Endodermal cell (in vitro differentiated cells): Measurements from ENCODE around the gene NHERF1. TPM values are rescaled to one million over a fixed set of nuclear protein-coding genes. Genes with fewer than 3 reads are reported as not detected.
A peak's percentile ranks its signal among the peaks of the same experiment; 100 is the strongest.

ENCODE experiments used
- DNase-seq: peaks from one replicate; pipeline ENCODE4 v3.0.0-alpha.2; 2017
- H3K27ac ChIP-seq: 2 replicates; pipeline ENCODE4 v1.5.1; 2013; ENCODE audit warnings: mild to moderate bottlenecking, low read depth, low read length, moderate library complexity
- H3K27me3 ChIP-seq: 2 replicates; pipeline ENCODE4 v1.6.1; 2013; ENCODE audit warnings: mild to moderate bottlenecking, low read length, moderate library complexity; ENCODE audit not compliant: insufficient read depth, control insufficient read depth, poor library complexity, severe bottlenecking
- H3K36me3 ChIP-seq: 2 replicates; pipeline ENCODE4 v1.7.0; 2013; ENCODE audit warnings: mild to moderate bottlenecking, low read length, moderate library complexity; ENCODE audit not compliant: control insufficient read depth, insufficient read depth
- H3K4me1 ChIP-seq: one replicate; pipeline ENCODE4 v1.7.0; 2013; ENCODE audit warnings: low read length; ENCODE audit not compliant: control insufficient read depth, insufficient read depth
- H3K4me3 ChIP-seq: 2 replicates; pipeline ENCODE4 v1.5.1; 2013; ENCODE audit warnings: mild to moderate bottlenecking, low read length, moderate library complexity
- H3K9ac ChIP-seq: 2 replicates; pipeline ENCODE4 v1.6.1; 2013; ENCODE audit warnings: mild to moderate bottlenecking, low read length, moderate library complexity; ENCODE audit not compliant: poor library complexity, severe bottlenecking; ENCODE audit errors: extremely low read depth
- H3K9me3 ChIP-seq: 2 replicates; pipeline ENCODE4 v1.6.1; 2013; ENCODE audit warnings: mild to moderate bottlenecking, low read length, moderate library complexity; ENCODE audit not compliant: control insufficient read depth
- H3K27ac Mint-ChIP-seq: 2 replicates; pipeline ENCODE4 v1.8.0; 2020; ENCODE audit warnings: mixed read lengths
- H3K27me3 Mint-ChIP-seq: 2 replicates; pipeline ENCODE4 v1.8.0; 2021; ENCODE audit warnings: mild to moderate bottlenecking, mixed read lengths; ENCODE audit not compliant: insufficient read depth
- H3K36me3 Mint-ChIP-seq: 2 replicates; pipeline ENCODE4 v1.8.0; 2020; ENCODE audit warnings: low read depth, mixed read lengths
- H3K4me1 Mint-ChIP-seq: 2 replicates; pipeline ENCODE4 v1.8.0; 2020; ENCODE audit warnings: mixed read lengths
- H3K4me3 Mint-ChIP-seq: 2 replicates; pipeline ENCODE4 v1.8.0; 2020; ENCODE audit warnings: mild to moderate bottlenecking, moderate library complexity, mixed read lengths
- H3K9me3 Mint-ChIP-seq: 2 replicates; pipeline ENCODE4 v1.8.0; 2020; ENCODE audit warnings: mild to moderate bottlenecking, mixed read lengths
- WGBS, 2 experiments: methylation state at CpG; one replicate each; pipeline versions ENCODE4 v1.1.5 to v1.1.7; 2013; ENCODE audit warnings: missing lambda C conversion rate in 2 of 2, mixed read lengths in 1 of 2; ENCODE audit not compliant: insufficient coverage in 1 of 2, insufficient read length in 1 of 2; 5-methylcytosine and 5-hydroxymethylcytosine counted together
- total RNA-seq, 2 donors: library from RNA; stranded (reverse); fragmentation: NEBNext Ultra II Directional in 1 of 2; extraction: Animal tissue kit (Norgen Biotek cat#: 25700) in 1 of 2; gene quantifications; 2 replicates in 1 of 2; 3 replicates in 1 of 2; pipeline ENCODE4 v1.2.1, GENCODE V29; 2021
- TF ChIP-seq, protein P1 (sequence below): fragments of 200-600 bp; sonication (generic); conservative IDR thresholded peaks from 2 replicates; pipeline ENCODE4 v1.5.0; 2021; ENCODE audit warnings: antibody characterized with exemption, mild to moderate bottlenecking

NHERF1 gene
- total RNA-seq, 2 donors from 2014 or later = 116 to 138 TPM

DNA sequence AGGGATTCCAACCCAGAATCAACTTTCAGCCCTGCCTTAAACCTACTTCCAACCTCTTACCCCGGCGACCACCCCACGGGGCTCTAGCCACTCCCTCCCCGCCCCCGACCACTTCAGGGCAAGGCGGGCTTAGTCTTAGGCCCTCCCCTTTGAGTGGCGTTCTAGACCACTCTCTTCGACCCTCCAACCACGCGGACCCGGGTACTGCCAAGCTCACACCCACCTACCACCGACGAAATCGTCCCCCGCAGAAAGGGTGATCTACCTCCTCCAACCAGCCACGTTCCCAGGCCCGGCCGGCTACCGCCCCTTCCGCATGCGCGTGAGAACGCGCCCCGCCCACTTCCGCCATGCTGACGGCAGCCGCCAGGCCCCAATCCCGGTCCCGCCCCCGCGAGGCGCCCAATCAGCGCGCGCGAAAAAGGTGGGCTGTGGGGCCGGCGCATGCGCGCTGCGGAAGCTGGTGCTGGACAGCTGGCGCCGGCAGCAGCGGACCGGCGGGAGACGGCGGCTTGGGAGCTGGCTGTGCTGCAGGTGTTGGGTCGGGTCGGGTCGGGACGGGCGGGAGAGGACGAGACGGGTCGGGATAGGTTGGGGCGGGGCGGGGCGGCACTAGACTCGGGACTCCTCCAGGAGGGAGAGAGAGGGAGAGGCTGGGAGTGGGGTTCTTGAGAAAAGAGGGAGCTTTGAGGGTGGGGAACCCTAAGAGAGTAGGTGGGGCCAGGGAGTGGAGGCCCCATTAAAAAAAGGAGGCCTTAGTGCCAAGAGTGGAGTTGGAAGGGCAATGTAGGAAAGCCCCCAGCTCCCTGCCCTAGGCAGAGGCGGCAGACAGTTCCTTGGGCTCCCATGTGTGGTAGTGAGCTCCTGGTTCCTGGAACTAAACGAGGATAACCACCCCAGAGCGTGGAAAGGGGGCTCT, 27.9 kb downstream of the NHERF1 start, which contains the start of gene NAT9:
Gene NAT9 (minus strand): TSS at position 302 of the 919 bp plus-strand sequence. CDS start 647 bp downstream, outside the sequence.
- H3K9me3 Mint-ChIP-seq = no peaks in the 10 kb centered on the region
- no peaks in the 10 kb centered on the region for H3K27me3 Mint-ChIP-seq
- peaks cover 41% of the 10 kb centered on the region for H3K36me3 Mint-ChIP-seq
- peak within 1 kb of the TSS; percentile 50 for H3K27ac ChIP-seq
- H3K9ac ChIP-seq = peak within 1 kb of the TSS; percentile 67
- TF ChIP-seq, protein P1, sequence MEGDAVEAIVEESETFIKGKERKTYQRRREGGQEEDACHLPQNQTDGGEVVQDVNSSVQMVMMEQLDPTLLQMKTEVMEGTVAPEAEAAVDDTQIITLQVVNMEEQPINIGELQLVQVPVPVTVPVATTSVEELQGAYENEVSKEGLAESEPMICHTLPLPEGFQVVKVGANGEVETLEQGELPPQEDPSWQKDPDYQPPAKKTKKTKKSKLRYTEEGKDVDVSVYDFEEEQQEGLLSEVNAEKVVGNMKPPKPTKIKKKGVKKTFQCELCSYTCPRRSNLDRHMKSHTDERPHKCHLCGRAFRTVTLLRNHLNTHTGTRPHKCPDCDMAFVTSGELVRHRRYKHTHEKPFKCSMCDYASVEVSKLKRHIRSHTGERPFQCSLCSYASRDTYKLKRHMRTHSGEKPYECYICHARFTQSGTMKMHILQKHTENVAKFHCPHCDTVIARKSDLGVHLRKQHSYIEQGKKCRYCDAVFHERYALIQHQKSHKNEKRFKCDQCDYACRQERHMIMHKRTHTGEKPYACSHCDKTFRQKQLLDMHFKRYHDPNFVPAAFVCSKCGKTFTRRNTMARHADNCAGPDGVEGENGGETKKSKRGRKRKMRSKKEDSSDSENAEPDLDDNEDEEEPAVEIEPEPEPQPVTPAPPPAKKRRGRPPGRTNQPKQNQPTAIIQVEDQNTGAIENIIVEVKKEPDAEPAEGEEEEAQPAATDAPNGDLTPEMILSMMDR = no peak
- peak within 1 kb of the TSS; percentile 97 for H3K4me3 ChIP-seq
- H3K27ac Mint-ChIP-seq = peak within 1 kb of the TSS; percentile 90
- peaks cover 56% of the 10 kb centered on the region for H3K36me3 ChIP-seq
- H3K4me3 Mint-ChIP-seq = peak within 1 kb of the TSS; percentile 87
- H3K4me1 ChIP-seq = peaks cover 5% of the 10 kb centered on the region
- DNase-seq = peak; percentile 100
- WGBS, 2 experiments = 0% methylated on average over 63 of the region's 64 CpGs; no CpG with 5 or more reads in 1 of the 2 experiments
- no peaks in the 10 kb centered on the region for H3K27me3 ChIP-seq
- no peaks in the 10 kb centered on the region for H3K9me3 ChIP-seq
- peaks cover 9% of the 10 kb centered on the region for H3K4me1 Mint-ChIP-seq

DNA sequence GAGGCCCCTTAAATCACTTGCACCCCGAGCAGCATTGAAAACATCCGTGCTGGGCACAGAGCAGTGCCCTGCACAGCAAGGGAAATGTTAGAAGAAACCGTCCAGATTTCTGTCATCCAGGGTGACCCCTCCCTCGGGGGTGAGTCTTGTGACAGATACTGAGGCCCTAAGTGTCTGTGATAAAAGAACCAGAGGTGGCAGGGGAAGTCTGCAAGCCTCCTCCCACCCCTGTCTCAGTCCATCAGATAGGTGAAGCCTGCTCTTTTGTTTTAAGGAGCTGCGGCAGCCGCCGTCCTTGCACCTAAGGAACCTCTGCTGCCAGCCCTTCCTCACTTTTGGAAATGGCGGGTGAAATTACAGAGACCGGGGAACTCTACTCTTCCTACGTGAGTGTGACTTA, 28.6 kb downstream of the NHERF1 start:
- Mint-ChIP-seq H3K4me1 (peaks cover 9% of the 10 kb centered on the region), H3K36me3 (peaks cover 36% of the 10 kb centered on the region), H3K9me3 (no peaks in the 10 kb centered on the region), H3K27me3 (no peaks in the 10 kb centered on the region), H3K27ac (peak overlapping the region; percentile 86), H3K4me3 (peak overlapping the region; percentile 87)
- TF ChIP-seq, protein P1 = no peak
- Histone ChIP-seq H3K27ac (no peak overlapping the region), H3K36me3 (peaks cover 52% of the 10 kb centered on the region), H3K4me3 (peak overlapping the region; percentile 97), H3K27me3 (no peaks in the 10 kb centered on the region), H3K4me1 (peaks cover 5% of the 10 kb centered on the region), H3K9me3 (no peaks in the 10 kb centered on the region), H3K9ac (peak overlapping the region; percentile 67)
- WGBS, 2 experiments = 38 to 53% methylated on average over 8 to 10 of the region's 10 CpGs
- DNase-seq = peak; percentile 70

DNA sequence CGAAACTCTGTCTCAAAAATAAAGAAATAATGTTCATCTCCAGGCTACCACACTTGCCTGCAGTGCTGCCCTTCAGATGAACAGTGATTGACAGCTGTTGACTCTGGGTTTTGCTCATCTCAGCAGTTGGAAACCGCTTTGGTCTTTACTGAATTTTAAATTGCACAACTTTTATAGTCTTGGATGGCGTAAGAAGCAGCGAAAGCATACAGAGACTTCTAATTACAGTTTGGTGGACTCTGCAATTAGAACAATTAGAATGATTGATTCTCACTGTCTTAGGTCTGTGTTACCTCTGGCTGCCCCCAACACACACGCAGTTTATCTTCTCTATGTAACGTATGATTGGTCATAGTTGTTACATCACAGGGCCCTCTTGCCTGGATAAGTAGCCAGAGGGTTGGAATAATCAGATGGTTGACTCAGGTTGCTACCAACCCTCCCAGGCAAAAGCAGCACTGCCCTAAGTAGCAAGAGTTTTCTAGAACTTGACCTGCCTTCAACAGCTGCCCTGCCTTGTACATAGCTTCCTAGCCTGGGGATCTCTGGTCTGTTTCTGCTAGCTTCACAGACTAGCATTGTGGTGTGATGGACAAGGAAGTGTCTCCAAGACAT, 29.6 kb downstream of the NHERF1 start:
- Mint-ChIP-seq H3K4me3 (no peak overlapping the region), H3K9me3 (no peaks in the 10 kb centered on the region), H3K27ac (no peak overlapping the region), H3K27me3 (no peaks in the 10 kb centered on the region), H3K4me1 (peaks cover 10% of the 10 kb centered on the region), H3K36me3 (peaks cover 32% of the 10 kb centered on the region)
- WGBS, 2 experiments = 83 to 93% methylated on average over 6 of the region's 6 CpGs
- no peak overlapping the region for H3K9ac ChIP-seq
- H3K4me3 ChIP-seq = peak overlapping the region; percentile 97
- H3K36me3 ChIP-seq = peaks cover 48% of the 10 kb centered on the region
- no peak for DNase-seq
- H3K27ac ChIP-seq = no peak overlapping the region
- H3K27me3 ChIP-seq = no peaks in the 10 kb centered on the region
- TF ChIP-seq, protein P1 = no peak
- H3K4me1 ChIP-seq = peaks cover 5% of the 10 kb centered on the region
- H3K9me3 ChIP-seq = no peaks in the 10 kb centered on the region
